HFFc6 (cell line): ENCODE data around the gene NEUROD4. TPM values are rescaled to one million over a fixed set of nuclear protein-coding genes. Genes with fewer than 3 reads are reported as not detected.

Source experiments
- DNase-seq: peaks from one replicate; pipeline ENCODE4 v3.0.0-alpha.2; 2018
- H3K27ac Mint-ChIP-seq: 2 replicates; pipeline ENCODE4 v1.8.0; 2020; ENCODE audit warnings: mild to moderate bottlenecking, mixed read lengths
- H3K27me3 Mint-ChIP-seq: 2 replicates; pipeline ENCODE4 v1.8.0; 2021; ENCODE audit warnings: mild to moderate bottlenecking, moderate library complexity, mixed read lengths; ENCODE audit not compliant: insufficient read depth
- H3K36me3 Mint-ChIP-seq: 2 replicates; pipeline ENCODE4 v1.8.0; 2021; ENCODE audit warnings: low read depth, mixed read lengths
- H3K4me1 Mint-ChIP-seq: 2 replicates; pipeline ENCODE4 v1.8.0; 2020; ENCODE audit warnings: low read depth, mixed read lengths
- H3K4me3 Mint-ChIP-seq: 2 replicates; pipeline ENCODE4 v1.8.0; 2020; ENCODE audit warnings: mild to moderate bottlenecking, moderate library complexity, mixed read lengths
- H3K9me3 Mint-ChIP-seq: 2 replicates; pipeline ENCODE4 v1.8.0; 2020; ENCODE audit warnings: mild to moderate bottlenecking, mixed read lengths
- total RNA-seq, 6 experiments: library from RNA; stranded (reverse); fragmentation: NEBNext Ultra II Directional; extraction: Animal tissue kit (Norgen Biotek cat#: 25700); gene quantifications; 2 replicates in 1 of 6; 3 replicates in 5 of 6; pipeline ENCODE4 v1.2.3, GENCODE V29; 2021
- TF ChIP-seq, protein P1 (sequence below): fragments of 200-600 bp; sonication (generic); IDR thresholded peaks from 2 replicates; pipeline ENCODE4 v1.5.0; 2021; ENCODE audit warnings: antibody characterized with exemption, mild to moderate bottlenecking

NEUROD4 gene
- total RNA-seq, 6 experiments from 2014 or later: not detected

DNA sequence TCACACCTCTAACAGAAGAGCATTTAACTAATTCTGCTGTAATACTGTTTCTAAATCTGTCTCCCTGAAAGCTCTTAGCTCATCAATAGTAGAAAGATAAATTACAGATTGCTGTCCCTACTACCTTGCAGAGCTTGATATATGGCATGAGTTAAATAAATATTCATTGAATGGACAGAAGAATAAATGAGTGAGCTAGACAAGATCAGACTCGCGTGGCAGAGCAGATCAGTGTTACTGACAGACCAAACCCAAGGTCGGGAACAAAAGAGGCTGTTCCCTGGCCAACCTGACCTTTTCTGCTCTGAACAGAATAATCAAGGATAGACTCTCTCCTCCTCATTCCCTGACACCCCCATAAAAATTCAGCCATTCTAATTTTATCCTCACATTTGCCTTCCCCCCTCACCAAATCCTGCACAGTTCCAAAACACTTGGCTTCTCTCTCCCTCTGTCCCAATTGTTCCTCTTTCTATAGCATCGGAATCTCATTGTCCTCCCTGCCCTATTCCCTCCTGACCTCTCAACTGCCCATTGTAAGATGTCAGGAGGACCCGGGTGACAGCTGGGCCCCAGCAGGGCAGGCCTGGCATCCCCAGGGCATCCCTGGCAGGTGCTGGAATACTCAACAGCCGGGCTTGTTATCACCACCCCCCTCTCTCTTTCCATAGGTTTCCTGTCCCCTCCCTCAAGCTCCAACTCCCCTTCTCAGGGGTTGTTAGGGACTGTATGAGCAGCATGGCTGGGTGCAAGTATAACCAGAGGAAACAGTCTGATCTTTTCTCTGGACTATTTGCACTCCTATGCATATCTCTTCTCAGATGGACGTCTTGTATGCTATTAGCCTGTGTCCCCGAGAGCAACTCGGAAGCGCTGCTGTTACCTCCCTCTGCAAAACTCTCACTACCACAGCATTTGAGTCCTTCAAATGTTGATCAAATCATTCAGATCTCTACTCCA is 19.9 kb downstream of the NEUROD4 start:
- Mint-ChIP-seq H3K9me3 (no peaks in the 10 kb centered on the region), H3K27ac (no peak overlapping the region), H3K36me3 (no peaks in the 10 kb centered on the region), H3K4me3 (no peak overlapping the region), H3K27me3 (peaks cover 7% of the 10 kb centered on the region; the same call in 1 of the 2 replicates), H3K4me1 (no peaks in the 10 kb centered on the region)
- TF ChIP-seq, protein P1, sequence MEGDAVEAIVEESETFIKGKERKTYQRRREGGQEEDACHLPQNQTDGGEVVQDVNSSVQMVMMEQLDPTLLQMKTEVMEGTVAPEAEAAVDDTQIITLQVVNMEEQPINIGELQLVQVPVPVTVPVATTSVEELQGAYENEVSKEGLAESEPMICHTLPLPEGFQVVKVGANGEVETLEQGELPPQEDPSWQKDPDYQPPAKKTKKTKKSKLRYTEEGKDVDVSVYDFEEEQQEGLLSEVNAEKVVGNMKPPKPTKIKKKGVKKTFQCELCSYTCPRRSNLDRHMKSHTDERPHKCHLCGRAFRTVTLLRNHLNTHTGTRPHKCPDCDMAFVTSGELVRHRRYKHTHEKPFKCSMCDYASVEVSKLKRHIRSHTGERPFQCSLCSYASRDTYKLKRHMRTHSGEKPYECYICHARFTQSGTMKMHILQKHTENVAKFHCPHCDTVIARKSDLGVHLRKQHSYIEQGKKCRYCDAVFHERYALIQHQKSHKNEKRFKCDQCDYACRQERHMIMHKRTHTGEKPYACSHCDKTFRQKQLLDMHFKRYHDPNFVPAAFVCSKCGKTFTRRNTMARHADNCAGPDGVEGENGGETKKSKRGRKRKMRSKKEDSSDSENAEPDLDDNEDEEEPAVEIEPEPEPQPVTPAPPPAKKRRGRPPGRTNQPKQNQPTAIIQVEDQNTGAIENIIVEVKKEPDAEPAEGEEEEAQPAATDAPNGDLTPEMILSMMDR: no peak
- DNase-seq: no peak

DNA sequence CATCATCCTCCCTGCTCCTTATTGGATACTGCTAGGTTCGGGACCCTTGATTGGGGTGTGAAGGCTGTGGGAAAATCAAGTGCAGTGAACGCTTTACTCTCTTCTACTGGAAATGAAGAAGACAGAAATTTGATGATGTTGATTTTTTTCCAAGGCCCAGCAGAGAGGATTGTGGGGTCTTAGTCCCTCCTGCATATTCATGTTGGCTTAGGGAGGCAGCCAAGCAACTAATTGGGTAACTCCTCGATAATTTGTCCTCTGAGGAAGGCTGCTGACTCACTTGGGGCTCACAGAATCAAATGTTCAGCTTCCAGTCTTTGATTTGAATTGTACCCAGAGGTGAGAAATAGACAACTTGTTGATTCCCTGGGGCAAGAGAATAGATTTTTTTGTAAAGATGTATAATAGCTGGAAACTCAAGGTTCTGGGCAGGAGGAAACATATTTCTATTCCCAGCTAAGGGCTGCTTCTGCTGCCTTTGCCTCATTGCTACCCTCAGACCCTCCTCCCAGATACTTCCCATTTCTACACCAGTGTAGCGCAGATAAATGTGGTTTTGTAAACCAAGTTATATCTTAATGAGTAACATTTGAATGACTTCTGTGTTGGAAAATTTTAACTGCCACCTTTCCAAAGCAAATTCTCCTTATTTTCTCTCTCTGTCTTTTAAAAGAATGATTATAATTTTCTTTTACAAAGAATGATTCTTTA is 21.7 kb downstream of the NEUROD4 start:
- TF ChIP-seq, protein P1: no peak
- Mint-ChIP-seq H3K27me3 (peaks cover 7% of the 10 kb centered on the region; the same call in 1 of the 2 replicates), H3K9me3 (no peaks in the 10 kb centered on the region), H3K4me1 (no peaks in the 10 kb centered on the region), H3K27ac (no peak overlapping the region), H3K4me3 (no peak overlapping the region), H3K36me3 (no peaks in the 10 kb centered on the region)
- no peak for DNase-seq

DNA sequence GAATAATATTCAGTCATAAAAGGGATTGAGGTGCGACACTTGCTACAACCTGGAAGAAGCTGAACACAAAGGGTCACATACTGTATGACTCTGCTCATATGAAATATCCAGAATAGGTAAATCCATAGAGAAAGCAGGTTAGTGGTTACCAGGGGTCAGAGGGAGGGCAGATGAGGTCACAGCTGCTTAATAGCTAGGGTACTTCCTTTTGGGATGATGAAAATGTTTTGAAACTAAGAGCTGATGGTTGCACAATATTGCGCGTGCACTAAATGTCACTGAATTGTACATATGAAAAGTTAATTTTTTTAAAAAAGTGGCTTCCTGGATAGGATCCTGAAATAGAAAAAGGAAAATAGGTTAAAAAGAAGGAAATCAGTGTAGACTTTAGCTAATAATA is 23.8 kb downstream of the NEUROD4 start:
- Mint-ChIP-seq H3K9me3 (no peaks in the 10 kb centered on the region), H3K36me3 (no peaks in the 10 kb centered on the region), H3K27ac (no peak overlapping the region), H3K4me1 (no peaks in the 10 kb centered on the region), H3K4me3 (no peak overlapping the region), H3K27me3 (peaks cover 4% of the 10 kb centered on the region; the same call in 1 of the 2 replicates)
- TF ChIP-seq, protein P1: no peak
- DNase-seq: no peak

DNA sequence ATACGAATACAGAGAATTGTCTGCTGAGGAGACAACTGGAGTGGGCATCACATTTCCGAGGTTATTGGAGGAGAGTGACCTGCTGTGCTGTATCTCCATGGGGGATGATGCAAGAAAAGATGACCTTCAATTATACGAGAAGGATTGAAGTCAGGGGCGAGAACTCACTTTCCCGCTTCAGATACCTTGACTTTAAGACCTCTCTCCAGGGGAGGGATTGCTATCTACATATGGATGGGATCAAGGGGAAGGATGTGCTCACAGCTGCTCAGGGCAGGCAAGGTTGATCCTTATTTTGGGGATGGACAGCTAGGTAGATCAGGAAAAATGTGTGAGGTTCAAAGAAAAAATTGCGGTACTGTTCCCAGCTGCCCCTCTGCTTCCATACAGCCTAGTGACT is 24.4 kb downstream of the NEUROD4 start:
- TF ChIP-seq, protein P1: no peak
- Mint-ChIP-seq H3K27ac (no peak overlapping the region), H3K36me3 (no peaks in the 10 kb centered on the region), H3K27me3 (peaks cover 4% of the 10 kb centered on the region; the same call in 1 of the 2 replicates), H3K4me1 (no peaks in the 10 kb centered on the region), H3K4me3 (no peak overlapping the region), H3K9me3 (no peaks in the 10 kb centered on the region)
- DNase-seq: no peak

DNA sequence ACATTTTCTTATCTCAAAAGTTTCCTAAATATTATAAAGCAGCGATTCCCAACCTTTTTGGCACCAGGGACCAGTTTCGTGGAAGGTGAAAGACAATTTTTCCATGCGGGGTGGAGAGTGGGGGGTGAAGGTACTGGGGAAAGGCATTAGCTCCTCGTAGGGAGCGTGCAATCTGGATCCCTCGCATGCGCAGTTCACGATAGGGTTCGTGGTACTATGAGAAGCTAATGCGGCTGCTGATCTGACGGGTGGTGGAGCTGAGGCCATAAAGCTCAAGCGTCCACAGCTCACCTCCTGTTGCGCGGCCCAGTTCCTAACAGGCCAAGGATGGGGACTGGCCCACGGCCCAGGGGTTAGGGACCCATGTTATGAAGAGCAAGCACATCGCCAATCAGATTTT is 29.9 kb downstream of the NEUROD4 start:
- Mint-ChIP-seq H3K4me1 (no peaks in the 10 kb centered on the region), H3K4me3 (no peak overlapping the region), H3K27me3 (no peaks in the 10 kb centered on the region; the same call in none of the 2 replicates), H3K9me3 (no peaks in the 10 kb centered on the region), H3K27ac (no peak overlapping the region), H3K36me3 (no peaks in the 10 kb centered on the region)
- TF ChIP-seq, protein P1: no peak
- DNase-seq: no peak
